Measurements from ENCODE around the gene DGLUCY. TPM values are rescaled to one million over a fixed set of nuclear protein-coding genes. Genes with fewer than 3 reads are reported as not detected.
"Not testable (repeated sequence)": the region's sequence is repeated elsewhere in the genome, so short reads cannot be mapped to it uniquely, and the experiment has no call there.

Gene DGLUCY
- total RNA-seq, 2 experiments from 2014 or later: 39.5 to 49.2 TPM

- DNase-seq: no peak
- intact Hi-C loops (cut with micrococcal nuclease): no loop called here
- Mint-ChIP-seq H3K9me3 (no peaks in the 10 kb centered on the region), H3K36me3 (ENCODE audit: low read depth) (peaks cover 10% of the 10 kb centered on the region), H3K4me1 (ENCODE audit: low read depth) (peaks cover 61% of the 10 kb centered on the region), H3K27ac (peak overlapping the region; percentile 5), H3K4me3 (no peak overlapping the region), H3K27me3 (ENCODE audit: low read depth) (no peaks in the 10 kb centered on the region)
- CTCF ChIA-PET: interaction anchor here (0.6 to 0.7 kb wide), 2 partner anchors 14 kb away, joined by 3 read pairs; no protein-coding TSS in a partner anchor
Measured at GRCh38 chr14:91112194-91112593, 1.7 kb upstream of the DGLUCY start.

- Mint-ChIP-seq H3K36me3 (ENCODE audit: low read depth) (peaks cover 28% of the 10 kb centered on the region), H3K27me3 (ENCODE audit: low read depth) (no peaks in the 10 kb centered on the region)
- intact Hi-C loops (cut with micrococcal nuclease): loop anchor here (1.0 to 2.0 kb wide), 11 partner anchors 24 to 731 kb away; partner anchors contain the start of genes PPP4R3A and RPS6KA5
Measured at GRCh38 chr14:91114079-91115065, 499 bp downstream of the DGLUCY start.

GRCh38 chr14:91115986-91116770 is 2.3 kb downstream of the DGLUCY start:
- no peaks in the 10 kb centered on the region for H3K27me3 Mint-ChIP-seq (ENCODE audit: low read depth)
- H3K4me1 Mint-ChIP-seq (ENCODE audit: low read depth): peaks cover 63% of the 10 kb centered on the region
- CTCF ChIA-PET: interaction anchor here (0.6 to 3.8 kb wide), 7 partner anchors 18 to 311 kb away, joined by 3 to 17 read pairs (median 4); partner anchors contain the start of gene RPS6KA5
- peak overlapping the region; percentile 94 for H3K4me3 Mint-ChIP-seq
- peak; percentile 41 for DNase-seq
- H3K9me3 Mint-ChIP-seq: peaks cover 3% of the 10 kb centered on the region
- intact Hi-C loops (cut with micrococcal nuclease): loop anchor here (1.0 to 2.0 kb wide), 3 partner anchors 80 to 287 kb away; no protein-coding TSS in a partner anchor
- H3K27ac Mint-ChIP-seq: peak overlapping the region; percentile 95
- peaks cover 38% of the 10 kb centered on the region for H3K36me3 Mint-ChIP-seq (ENCODE audit: low read depth)

More at GRCh38 chr14:91114079-91115065, 499 bp downstream of the DGLUCY start:
- Mint-ChIP-seq H3K4me3 (peak overlapping the region; percentile 94), H3K4me1 (ENCODE audit: low read depth) (peaks cover 60% of the 10 kb centered on the region), H3K27ac (peak overlapping the region; percentile 95), H3K9me3 (peaks cover 3% of the 10 kb centered on the region)
- CTCF ChIA-PET: interaction anchor here (0.6 to 3.8 kb wide), 18 partner anchors 10 to 356 kb away, joined by 3 to 17 read pairs (median 4); partner anchors contain the start of gene RPS6KA5
- peak; percentile 82 for DNase-seq

GRCh38 chr14:91116913-91117588 is 3.2 kb downstream of the DGLUCY start:
- Mint-ChIP-seq H3K36me3 (ENCODE audit: low read depth) (peaks cover 38% of the 10 kb centered on the region), H3K27ac (peak overlapping the region; percentile 95), H3K27me3 (ENCODE audit: low read depth) (no peaks in the 10 kb centered on the region), H3K4me3 (peak overlapping the region; percentile 26), H3K4me1 (ENCODE audit: low read depth) (peaks cover 64% of the 10 kb centered on the region), H3K9me3 (peaks cover 3% of the 10 kb centered on the region)
- CTCF ChIA-PET: interaction anchor here (0.6 to 3.8 kb wide), 3 partner anchors 17 to 57 kb away, joined by 3 to 17 read pairs (median 4); partner anchors contain the start of gene RPS6KA5
- DNase-seq: peak; percentile 24
- intact Hi-C loops (cut with micrococcal nuclease): no loop called here

GRCh38 chr14:91117960-91118359 is 4.1 kb downstream of the DGLUCY start:
- CTCF ChIA-PET: no interaction called here
- Mint-ChIP-seq H3K36me3 (ENCODE audit: low read depth) (peaks cover 38% of the 10 kb centered on the region), H3K27ac (no peak overlapping the region), H3K4me1 (ENCODE audit: low read depth) (peaks cover 60% of the 10 kb centered on the region), H3K27me3 (ENCODE audit: low read depth) (no peaks in the 10 kb centered on the region), H3K4me3 (no peak overlapping the region), H3K9me3 (peaks cover 3% of the 10 kb centered on the region)
- no peak for DNase-seq
- intact Hi-C loops (cut with micrococcal nuclease): no loop called here

- peaks cover 3% of the 10 kb centered on the region for H3K9me3 Mint-ChIP-seq
- no peaks in the 10 kb centered on the region for H3K27me3 Mint-ChIP-seq (ENCODE audit: low read depth)
- H3K4me1 Mint-ChIP-seq (ENCODE audit: low read depth): peaks cover 57% of the 10 kb centered on the region
- H3K4me3 Mint-ChIP-seq: no peak overlapping the region
- no peak overlapping the region for H3K27ac Mint-ChIP-seq
- intact Hi-C loops (cut with micrococcal nuclease): no loop called here
- no peak for DNase-seq
- CTCF ChIA-PET: interaction anchor here (0.7 to 1.1 kb wide), 2 partner anchors 21 to 214 kb away, joined by 3 read pairs; no protein-coding TSS in a partner anchor
- peaks cover 38% of the 10 kb centered on the region for H3K36me3 Mint-ChIP-seq (ENCODE audit: low read depth)
Measured at GRCh38 chr14:91118511-91119068, 4.7 kb downstream of the DGLUCY start.

- intact Hi-C loops (cut with micrococcal nuclease): no loop called here
- DNase-seq: no peak
- H3K9me3 Mint-ChIP-seq: peaks cover 3% of the 10 kb centered on the region
- H3K27ac Mint-ChIP-seq: peak overlapping the region; percentile 14
- CTCF ChIA-PET: interaction anchor here (1.1 kb wide), 1 partner anchor 20 kb away, joined by 3 read pairs; no protein-coding TSS in a partner anchor
- H3K27me3 Mint-ChIP-seq (ENCODE audit: low read depth): no peaks in the 10 kb centered on the region
- H3K4me3 Mint-ChIP-seq: no peak overlapping the region
- H3K4me1 Mint-ChIP-seq (ENCODE audit: low read depth): peaks cover 59% of the 10 kb centered on the region
- peaks cover 41% of the 10 kb centered on the region for H3K36me3 Mint-ChIP-seq (ENCODE audit: low read depth)
Measured at GRCh38 chr14:91119556-91120311, 5.9 kb downstream of the DGLUCY start.

GRCh38 chr14:91123201-91123600 is 9.3 kb downstream of the DGLUCY start:
- H3K27me3 Mint-ChIP-seq (ENCODE audit: low read depth): no peaks in the 10 kb centered on the region
- no peak overlapping the region for H3K27ac Mint-ChIP-seq
- intact Hi-C loops (cut with micrococcal nuclease): no loop called here
- H3K4me3 Mint-ChIP-seq: no peak overlapping the region
- H3K36me3 Mint-ChIP-seq (ENCODE audit: low read depth): peaks cover 39% of the 10 kb centered on the region
- no peak for DNase-seq
- CTCF ChIA-PET: no interaction called here
- peaks cover 36% of the 10 kb centered on the region for H3K4me1 Mint-ChIP-seq (ENCODE audit: low read depth)
- H3K9me3 Mint-ChIP-seq: peaks cover 3% of the 10 kb centered on the region

GRCh38 chr14:91124406-91125270 is 10.8 kb downstream of the DGLUCY start:
- H3K4me3 Mint-ChIP-seq; H3K27ac Mint-ChIP-seq; H3K27me3 Mint-ChIP-seq (ENCODE audit: low read depth); H3K9me3 Mint-ChIP-seq; DNase-seq; intact Hi-C loops (cut with micrococcal nuclease): not testable (repeated sequence)
- CTCF ChIA-PET: interaction anchor here (0.6 kb wide), 1 partner anchor 25 kb away, joined by 6 read pairs; no protein-coding TSS in a partner anchor
- peaks cover 29% of the 10 kb centered on the region for H3K36me3 Mint-ChIP-seq (ENCODE audit: low read depth)
- H3K4me1 Mint-ChIP-seq (ENCODE audit: low read depth): peaks cover 28% of the 10 kb centered on the region

- peaks cover 22% of the 10 kb centered on the region for H3K4me1 Mint-ChIP-seq (ENCODE audit: low read depth)
- no peak for DNase-seq
- CTCF ChIA-PET: no interaction called here
- H3K27ac Mint-ChIP-seq: no peak overlapping the region
- intact Hi-C loops (cut with micrococcal nuclease): no loop called here
- no peak overlapping the region for H3K4me3 Mint-ChIP-seq
- peaks cover 25% of the 10 kb centered on the region for H3K36me3 Mint-ChIP-seq (ENCODE audit: low read depth)
- no peaks in the 10 kb centered on the region for H3K9me3 Mint-ChIP-seq
- H3K27me3 Mint-ChIP-seq (ENCODE audit: low read depth): no peaks in the 10 kb centered on the region
Measured at GRCh38 chr14:91125271-91125660, 11.4 kb downstream of the DGLUCY start.
